Measurements from ENCODE around the gene SMU1.

DNA sequence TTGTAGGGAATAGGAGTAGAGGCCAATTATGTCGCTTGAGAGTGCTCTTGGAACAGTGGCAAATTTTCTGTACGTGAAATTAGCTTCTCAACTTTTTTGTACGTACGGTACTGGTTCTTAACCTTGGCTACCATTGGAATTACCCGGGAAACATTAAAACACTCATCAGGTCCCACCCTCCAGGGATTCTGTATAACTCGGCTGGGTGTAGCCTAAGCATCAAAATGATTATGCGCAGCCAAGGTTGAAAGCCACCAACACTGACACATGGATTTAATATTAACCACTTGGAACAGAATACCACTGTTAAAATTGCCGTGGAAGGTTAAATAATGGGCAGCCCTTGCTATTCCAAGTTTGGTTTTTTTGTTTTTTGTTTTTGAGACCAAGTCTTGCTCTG is 34.0 kb downstream of the SMU1 start:
- TF ChIP-seq, protein P1, sequence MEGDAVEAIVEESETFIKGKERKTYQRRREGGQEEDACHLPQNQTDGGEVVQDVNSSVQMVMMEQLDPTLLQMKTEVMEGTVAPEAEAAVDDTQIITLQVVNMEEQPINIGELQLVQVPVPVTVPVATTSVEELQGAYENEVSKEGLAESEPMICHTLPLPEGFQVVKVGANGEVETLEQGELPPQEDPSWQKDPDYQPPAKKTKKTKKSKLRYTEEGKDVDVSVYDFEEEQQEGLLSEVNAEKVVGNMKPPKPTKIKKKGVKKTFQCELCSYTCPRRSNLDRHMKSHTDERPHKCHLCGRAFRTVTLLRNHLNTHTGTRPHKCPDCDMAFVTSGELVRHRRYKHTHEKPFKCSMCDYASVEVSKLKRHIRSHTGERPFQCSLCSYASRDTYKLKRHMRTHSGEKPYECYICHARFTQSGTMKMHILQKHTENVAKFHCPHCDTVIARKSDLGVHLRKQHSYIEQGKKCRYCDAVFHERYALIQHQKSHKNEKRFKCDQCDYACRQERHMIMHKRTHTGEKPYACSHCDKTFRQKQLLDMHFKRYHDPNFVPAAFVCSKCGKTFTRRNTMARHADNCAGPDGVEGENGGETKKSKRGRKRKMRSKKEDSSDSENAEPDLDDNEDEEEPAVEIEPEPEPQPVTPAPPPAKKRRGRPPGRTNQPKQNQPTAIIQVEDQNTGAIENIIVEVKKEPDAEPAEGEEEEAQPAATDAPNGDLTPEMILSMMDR (IDR thresholded peaks at IDR 0.05) = no peak
- no peak for TF ChIP-seq POLR2A (IDR thresholded peaks at IDR 0.05)

Measured in Peyer's patch (tissue), 4 donors.